HG03432 (cell line): ENCODE measurements around the gene TLE6.
"Not testable (repeated sequence)": the region's sequence is repeated elsewhere in the genome, so short reads cannot be mapped to it uniquely, and the experiment has no call there.

Source experiments
- ATAC-seq: cut with Tn5 transposase; IDR thresholded peaks from one replicate; pipeline ENCODE4 v1.9.1; 2021; ENCODE audit warnings: mild to moderate bottlenecking, moderate library complexity; ENCODE audit not compliant: unreplicated experiment

The TLE6 gene

GRCh38 chr19:3001235-3001800, 24.0 kb downstream of the TLE6 start:
- no peak for ATAC-seq

GRCh38 chr19:3003046-3003445, 25.7 kb downstream of the TLE6 start:
- no peak for ATAC-seq

- no peak for ATAC-seq
Measured at GRCh38 chr19:3004522-3004921, 27.2 kb downstream of the TLE6 start.

- no peak for ATAC-seq
Measured at GRCh38 chr19:3005345-3005744, 28.0 kb downstream of the TLE6 start.

GRCh38 chr19:3006075-3006767, 28.9 kb downstream of the TLE6 start:
- ATAC-seq: no peak

GRCh38 chr19:3007975-3008374, 30.6 kb downstream of the TLE6 start:
- ATAC-seq: no peak

GRCh38 chr19:3008994-3009393, 31.6 kb downstream of the TLE6 start:
- ATAC-seq: no peak

GRCh38 chr19:3010871-3011270, 33.5 kb downstream of the TLE6 start:
- ATAC-seq: no peak

GRCh38 chr19:3012059-3012458, 34.7 kb downstream of the TLE6 start:
- not testable (repeated sequence) for ATAC-seq

- no peak for ATAC-seq
Measured at GRCh38 chr19:3012621-3013262, 35.4 kb downstream of the TLE6 start.

GRCh38 chr19:3013263-3013725, 35.9 kb downstream of the TLE6 start:
- no peak for ATAC-seq

- no peak for ATAC-seq
Measured at GRCh38 chr19:3014135-3014534, 36.8 kb downstream of the TLE6 start.

- no peak for ATAC-seq
Measured at GRCh38 chr19:3015126-3016057, 38.0 kb downstream of the TLE6 start.

- ATAC-seq: no peak
Measured at GRCh38 chr19:3017923-3018322, 40.6 kb downstream of the TLE6 start.

- no peak for ATAC-seq
Measured at GRCh38 chr19:3019211-3019854, 42.0 kb downstream of the TLE6 start.

- ATAC-seq: no peak
Measured at GRCh38 chr19:3020321-3020960, 43.1 kb downstream of the TLE6 start.

- ATAC-seq: no peak
Measured at GRCh38 chr19:3024509-3024869, 47.1 kb downstream of the TLE6 start.

GRCh38 chr19:3024870-3025548, 47.6 kb downstream of the TLE6 start:
- ATAC-seq: no peak

- ATAC-seq: no peak
Measured at GRCh38 chr19:3025549-3025886, 48.2 kb downstream of the TLE6 start.

GRCh38 chr19:3026768-3027167, 49.4 kb downstream of the TLE6 start:
- no peak for ATAC-seq
